SK-N-MC (cell line): Measurements from ENCODE around the gene HPS4.

ENCODE experiments used
- EZH2 ChIP-seq: fragments of 200-600 bp; sonication (generic); IDR thresholded peaks from one replicate; pipeline ENCODE4 v1.6.1; 2017; ENCODE audit warnings: antibody characterized with exemption
- POLR2AphosphoS5 ChIP-seq: IDR thresholded peaks from 2 replicates; pipeline ENCODE4 v1.6.1; 2012; ENCODE audit warnings: mild to moderate bottlenecking, low read depth, low read length, borderline replicate concordance

GRCh38 chr22:26527574-26528465 lies 44.2 kb upstream of the HPS4 start:
- TF ChIP-seq EZH2 (no peak), POLR2AphosphoS5 (no peak)
